Bronchus fibroblast of lung (primary cell): Measurements from ENCODE around the gene RGS17. TPM values are rescaled to one million over a fixed set of nuclear protein-coding genes. Genes with fewer than 3 reads are reported as not detected.

ENCODE experiments used
- total RNA-seq: library from RNA; depleted of rRNA; stranded (reverse); fragments of >200 nt; gene quantifications from 2 replicates; pipeline ENCODE4 v1.2.3, GENCODE V29; 2015

The RGS17 gene
- total RNA-seq: 7.0 and 8.2 TPM in 2 replicates

DNA sequence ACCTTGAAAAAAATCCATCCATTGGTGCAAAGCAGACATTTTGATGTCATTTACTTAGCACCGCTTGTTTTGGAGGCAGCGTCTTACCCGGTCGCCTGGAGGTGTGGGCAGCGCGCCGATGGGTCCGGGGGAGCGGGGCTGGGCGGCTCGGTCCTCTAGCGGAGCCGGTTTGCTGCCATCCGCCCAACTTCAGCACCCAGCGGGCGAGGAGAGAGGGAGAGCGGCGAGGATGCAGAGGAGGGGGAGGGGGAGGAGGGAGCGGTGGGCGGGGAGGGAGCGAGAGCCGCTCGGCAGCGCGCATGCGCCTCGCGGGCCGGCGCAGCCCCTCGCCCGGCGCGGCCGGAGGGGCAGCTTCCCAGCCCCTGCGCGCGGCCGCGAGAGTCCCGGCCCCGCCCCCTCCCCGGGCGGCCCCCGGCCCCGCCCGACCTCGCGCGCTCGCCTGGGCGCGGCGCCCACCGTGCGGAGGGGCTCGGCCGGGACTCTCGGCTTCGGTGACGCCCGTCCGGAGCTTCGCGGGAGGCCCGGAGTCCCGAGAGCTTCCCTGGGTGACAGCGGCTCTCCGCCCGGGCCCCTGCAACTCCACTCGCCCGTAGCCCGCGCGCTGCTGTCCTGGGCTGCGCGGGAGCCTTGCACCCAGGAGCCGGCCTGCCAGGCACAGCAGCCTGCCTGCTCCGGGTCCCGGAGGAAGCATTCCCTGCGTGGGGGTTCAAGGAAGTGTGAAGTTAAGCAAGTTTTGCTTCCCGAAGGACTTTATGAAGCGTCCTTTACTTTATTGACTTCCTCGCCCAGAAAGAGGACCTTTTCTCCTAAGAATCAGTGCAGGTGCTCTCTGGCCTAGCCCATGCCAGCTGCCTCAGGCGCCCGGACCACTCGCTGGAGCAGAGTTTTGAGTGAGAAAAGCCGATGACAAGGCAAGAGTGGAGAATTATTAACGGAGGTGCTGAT lies at the start of gene RGS17:
Gene RGS17 (minus strand): TSS at position 246 of the 945 bp plus-strand sequence. CDS start 87,264 bp downstream, outside the sequence.

GRCh38 chr6:153002613-153003365 lies 128.3 kb downstream of the RGS17 start, which contains the start of gene MTRF1L:
MTRF1L (minus strand) TSS chr6:153002709; CDS start chr6:153002685, 24 bp downstream.

DNA sequence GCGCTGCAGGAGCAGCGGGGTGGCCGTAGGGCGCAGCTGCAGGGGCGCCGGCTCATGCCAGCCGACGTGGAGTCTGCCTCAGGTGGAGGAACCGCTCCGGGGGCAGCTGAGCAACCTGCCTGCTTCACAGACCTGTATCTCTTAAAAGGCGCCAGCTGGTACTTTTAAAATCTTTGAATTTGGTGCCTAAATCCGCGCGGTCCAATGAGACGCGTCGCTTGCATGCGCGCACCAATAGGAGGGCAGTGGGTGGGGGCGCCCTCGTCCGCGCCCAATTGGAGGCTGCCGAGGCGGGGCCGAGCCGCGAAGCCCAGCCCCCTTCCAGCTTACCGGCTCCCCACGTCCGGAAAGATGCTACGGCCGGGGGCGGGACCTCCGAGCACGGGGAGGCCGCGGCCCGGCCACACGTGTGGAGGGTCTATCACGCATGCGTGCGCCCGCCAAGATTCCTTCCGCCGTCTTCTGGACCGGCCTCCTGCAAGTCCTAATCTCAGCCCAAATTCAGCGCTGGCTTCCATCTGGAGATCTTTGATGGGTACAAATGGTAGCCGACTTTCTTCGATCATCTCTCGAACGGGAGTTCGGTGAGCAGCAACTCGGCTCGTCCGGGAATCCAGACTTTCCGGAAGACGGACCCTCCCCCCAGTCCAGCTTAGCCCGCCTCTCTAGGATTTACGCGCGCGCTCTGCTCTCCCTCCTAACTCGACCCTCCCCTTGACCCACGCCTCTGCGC lies 148.0 kb downstream of the RGS17 start, which contains the start of gene FBXO5:
Gene FBXO5 (minus strand): TSS at position 138 of the 733 bp plus-strand sequence. CDS start 82 bp downstream, at position 56.

Other genes starting within 250 kb of the RGS17 start
- 27.1 and 28.4 TPM in 2 replicates for gene FBXO5, start 148.2 kb downstream of the RGS17 start, total RNA-seq
- 9.8 and 12.6 TPM in 2 replicates for gene MTRF1L, start 128.6 kb downstream of the RGS17 start, total RNA-seq